Panc1 (cell line): Measurements from ENCODE around the gene AKAP13. TPM values are rescaled to one million over a fixed set of nuclear protein-coding genes. Genes with fewer than 3 reads are reported as not detected.

Source experiments
- ATAC-seq: fragments of 200-7000 bp; cut with Tn5 transposase; 2 replicates; pipeline ENCODE4 v1.9.1; 2020; ENCODE audit warnings: mild to moderate bottlenecking, moderate library complexity
- BruUV-seq: library from RNA; stranded (reverse); fragments of 400-500 nt; replicated peaks from 2 replicates; lab custom pipeline; 2021; lab: Mats Ljungman, UMichigan
- CTCF ChIA-PET: fragments of 300-600 bp; sonication (Branson Sonifier 250); formaldehyde crosslinking; loops from one replicate; lab custom pipeline; 2022; ENCODE audit warnings: antibody characterized with exemption; lab: Charles Lee
- POLR2A ChIA-PET: fragments of 300-600 bp; sonication (Branson Sonifier 250); formaldehyde crosslinking; loops from one replicate; lab custom pipeline; 2022; ENCODE audit warnings: antibody characterized with exemption; lab: Charles Lee
- DNase-seq: peaks from one replicate; pipeline ENCODE4 v3.0.0-alpha.2; 2010; ENCODE audit warnings: low read depth, low spot score
- H3K27ac ChIP-seq: 2 replicates; pipeline ENCODE4 v1.5.1; 2011; ENCODE audit warnings: mild to moderate bottlenecking, low read length, inconsistent platforms
- H3K27me3 ChIP-seq: fragments of 200-500 bp; sonication (Bioruptor generic); 2 replicates; pipeline ENCODE4 v1.6.0; 2014; ENCODE audit warnings: low read length, inconsistent platforms; ENCODE audit not compliant: control insufficient read depth, insufficient read depth
- H3K36me3 ChIP-seq: fragments of 200-500 bp; sonication (Bioruptor generic); 2 replicates; pipeline ENCODE4 v1.5.1; 2014; ENCODE audit warnings: inconsistent platforms, mild to moderate bottlenecking, low read length, moderate library complexity; ENCODE audit not compliant: control insufficient read depth, insufficient read depth
- H3K4me1 ChIP-seq: 2 replicates; pipeline ENCODE4 v1.5.1; 2011; ENCODE audit warnings: inconsistent platforms, mild to moderate bottlenecking, low read length, moderate library complexity; ENCODE audit not compliant: control insufficient read depth, insufficient read depth
- H3K4me3 ChIP-seq, 2 experiments: 2 replicates each; pipeline ENCODE4 v1.5.1; 2011 to 2012; ENCODE audit warnings: low read depth in 2 of 2, low read length in 2 of 2, mild to moderate bottlenecking in 2 of 2, inconsistent platforms in 1 of 2, moderate library complexity in 1 of 2
- H3K9me3 ChIP-seq: fragments of 200-500 bp; sonication (Bioruptor generic); 2 replicates; pipeline ENCODE4 v1.5.1; 2014; ENCODE audit warnings: low read depth, mild to moderate bottlenecking, inconsistent platforms, low read length, moderate library complexity; ENCODE audit not compliant: control insufficient read depth, insufficient read depth
- CTCF ChIP-seq: fragments of 450-650 bp; IDR thresholded peaks from 2 replicates; pipeline ENCODE4 v1.5.1; 2017; ENCODE audit warnings: mild to moderate bottlenecking
- POLR2AphosphoS5 ChIP-seq: IDR thresholded peaks from 2 replicates; pipeline ENCODE4 v1.6.1; 2012; ENCODE audit warnings: mild to moderate bottlenecking, low read depth, low read length, moderate library complexity
- REST ChIP-seq, 2 experiments: IDR thresholded peaks; 2 replicates each; pipeline ENCODE4 v1.6.1; 2011 to 2012; ENCODE audit warnings: low read depth in 2 of 2, control low read depth in 1 of 2, low read length in 1 of 2, mild to moderate bottlenecking in 1 of 2, moderate library complexity in 1 of 2; ENCODE audit not compliant: insufficient read depth in 1 of 2
- SIN3A ChIP-seq: IDR thresholded peaks from 2 replicates; pipeline ENCODE4 v1.6.1; 2012; ENCODE audit warnings: low read depth, mild to moderate bottlenecking, low read length, moderate library complexity, borderline replicate concordance; ENCODE audit not compliant: insufficient read depth
- TCF7L2 ChIP-seq: IDR thresholded peaks from 2 replicates; pipeline ENCODE4 v1.6.1; 2011; ENCODE audit warnings: mild to moderate bottlenecking, low read depth, low read length, inconsistent platforms
- in situ Hi-C: cut with HindIII; loops from 2 replicates; pipeline ENCODE4 v1.10.0; 2016; ENCODE audit warnings: low sequenced_read_pairs, low pct_unique_long_range_greater_than_20kb
- intact Hi-C: fragments of 100-400 bp; cut with micrococcal nuclease; formaldehyde crosslinking; loops from one replicate; pipeline ENCODE4 v1.10.0; 2022; ENCODE audit not compliant: unreplicated experiment
- total RNA-seq: library from RNA; stranded (reverse); gene quantifications from one replicate; pipeline ENCODE4 v1.2.1, GENCODE V29; 2021; ENCODE audit not compliant: unreplicated experiment

AKAP13 gene
- total RNA-seq, 1 experiment from 2014 or later = 94.2 TPM

- no TSS peak for BruUV-seq
- Histone ChIP-seq H3K4me1 (peaks cover 4% of the 10 kb centered on the region; the same call in 1 of the 2 replicates), H3K9me3 (no peaks in the 10 kb centered on the region), H3K27me3 (no peaks in the 10 kb centered on the region), H3K36me3 (no peaks in the 10 kb centered on the region), H3K27ac (no peak overlapping the region), H3K4me3 (no peak overlapping the region)
- intact Hi-C loops (no loop called here), in situ Hi-C loops (no loop called here)
- DNase-seq = no peak
- ATAC-seq = no peak
- CTCF ChIA-PET = interaction anchor here (1.0 kb wide), 1 partner anchor 48 kb away, joined by 3 read pairs; no protein-coding TSS in a partner anchor
- POLR2A ChIA-PET = no interaction called here
- TF ChIP-seq CTCF (no peak), SIN3A (no peak), POLR2AphosphoS5 (no peak), TCF7L2 (no peak), REST (IDR thresholded peaks at IDR 0.05; ENCODE audit: insufficient read depth in 1 of 2, low read depth in 2 of 2, low read length in 1 of 2) (no peak)
These were observed 371.7 kb downstream of the AKAP13 start for GRCh38 chr15:85752124-85752475.

GRCh38 chr15:85752491-85752961 is 372.1 kb downstream of the AKAP13 start:
- intact Hi-C loops (no loop called here), in situ Hi-C loops (no loop called here)
- no peaks in the 10 kb centered on the region for H3K27me3 ChIP-seq
- no peak overlapping the region for H3K4me3 ChIP-seq
- DNase-seq (no peak), ATAC-seq (peak; percentile 29)
- peaks cover 4% of the 10 kb centered on the region; the same call in 1 of the 2 replicates for H3K4me1 ChIP-seq
- H3K9me3 ChIP-seq = no peaks in the 10 kb centered on the region
- no peak overlapping the region for H3K27ac ChIP-seq
- CTCF ChIA-PET = interaction anchor here (1.0 kb wide), 1 partner anchor 48 kb away, joined by 3 read pairs; no protein-coding TSS in a partner anchor
- H3K36me3 ChIP-seq = no peaks in the 10 kb centered on the region
- no TSS peak for BruUV-seq
- POLR2A ChIA-PET = no interaction called here
- TF ChIP-seq SIN3A (no peak), CTCF (no peak), TCF7L2 (no peak), REST (IDR thresholded peaks at IDR 0.05; ENCODE audit: insufficient read depth in 1 of 2, low read depth in 2 of 2, low read length in 1 of 2) (no peak), POLR2AphosphoS5 (no peak)
